Esophagus squamous epithelium (tissue), 5 donors: ENCODE data around the gene NFKBIZ. TPM values are rescaled to one million over a fixed set of nuclear protein-coding genes. Genes with fewer than 3 reads are reported as not detected.

ENCODE experiments used
- DNase-seq: peaks from one replicate; lab custom pipeline; 2025; lab: John Stamatoyannopoulos, UW
- H3K27ac ChIP-seq, 4 donors: fragments of 200-600 bp; sonication (generic); one replicate each; pipeline ENCODE4 v1.5.1; 2016 to 2019; ENCODE audit warnings: mild to moderate bottlenecking in 1 of 4
- H3K27me3 ChIP-seq, 4 donors: fragments of 200-600 bp; sonication (generic); 1 replicate in 3 of 4; 2 replicates in 1 of 4; pipeline versions ENCODE4 v1.5.1 to v1.6.0; 2017 to 2021; ENCODE audit warnings: antibody characterized with exemption in 1 of 4
- H3K36me3 ChIP-seq, 3 donors: fragments of 200-600 bp; sonication (generic); one replicate each; pipeline ENCODE4 v1.5.1; 2016 to 2019
- H3K4me1 ChIP-seq, 3 donors: fragments of 200-600 bp; sonication (generic); one replicate each; pipeline ENCODE4 v1.5.1; 2017 to 2019
- H3K4me3 ChIP-seq, 4 donors: fragments of 200-600 bp; sonication (generic); 1 replicate in 3 of 4; 2 replicates in 1 of 4; pipeline ENCODE4 v1.5.1; 2016 to 2019; ENCODE audit warnings: mild to moderate bottlenecking in 2 of 4, moderate library complexity in 1 of 4
- H3K9me3 ChIP-seq, 3 donors: fragments of 200-600 bp; sonication (generic); one replicate each; pipeline ENCODE4 v1.5.1; 2016 to 2019
- CTCF ChIP-seq, 6 experiments: fragments of 450-650 bp in 4 of 6; fragments of 200-600 bp in 2 of 6; sonication (generic) in 2 of 6; IDR thresholded peaks; one replicate each; pipeline ENCODE4 v1.5.1; 2016 to 2019; ENCODE audit warnings: antibody characterized with exemption in 6 of 6, mild to moderate bottlenecking in 4 of 6, moderate library complexity in 4 of 6
- POLR2A ChIP-seq, 4 donors: fragments of 450-650 bp; IDR thresholded peaks; one replicate each; pipeline ENCODE4 v1.6.1; 2017; ENCODE audit warnings: antibody characterized with exemption in 4 of 4, mild to moderate bottlenecking in 4 of 4, moderate library complexity in 3 of 4
- WGBS, 2 donors: methylation state at CpG; one replicate each; pipeline ENCODE4 v1.1.5; 2018; 5-methylcytosine and 5-hydroxymethylcytosine counted together
- intact Hi-C: fragments of 100-400 bp; cut with DNase I; formaldehyde crosslinking; loops from one replicate; pipeline ENCODE4 v1.15.0; 2022
- total RNA-seq, 4 donors: library from RNA; depleted of rRNA; stranded (reverse); fragments of >200 nt; gene quantifications; one replicate each; pipeline ENCODE4 v1.1.0, GENCODE V29; 2016
- donor health status: DM: yes; HTN: yes; CAD: no.

NFKBIZ gene
- total RNA-seq, 4 donors from 2014 or later = 19.2 to 108 (median 35.4) TPM

- DNase-seq = no peak
- no peak overlapping the region for H3K4me3 ChIP-seq
- H3K36me3 ChIP-seq = peaks cover 0 to 23% (median 0%) of the 10 kb centered on the region in 3 donors
- TF ChIP-seq POLR2A (IDR thresholded peaks at IDR 0.05) (no peak), CTCF (IDR thresholded peaks at IDR 0.05) (no peak)
- no peaks in the 10 kb centered on the region for H3K9me3 ChIP-seq
- intact Hi-C loops = no loop called here
- H3K27me3 ChIP-seq = no peaks in the 10 kb centered on the region
- WGBS, 2 donors = 89 to 90% methylated on average over 5 of the region's 5 CpGs
- H3K4me1 ChIP-seq = peaks cover 0 to 19% (median 0%) of the 10 kb centered on the region in 3 donors
- no peak overlapping the region for H3K27ac ChIP-seq
Observed at GRCh38 chr3:101817992-101818391, 31.3 kb upstream of the NFKBIZ start.

- Histone ChIP-seq H3K4me3 (no peak overlapping the region), H3K27ac (no peak overlapping the region), H3K9me3 (no peaks in the 10 kb centered on the region), H3K4me1 (peaks cover 0 to 14% (median 0%) of the 10 kb centered on the region in 3 donors), H3K36me3 (peaks cover 0 to 23% (median 0%) of the 10 kb centered on the region in 3 donors), H3K27me3 (no peaks in the 10 kb centered on the region)
- intact Hi-C loops = no loop called here
- TF ChIP-seq POLR2A (IDR thresholded peaks at IDR 0.05) (no peak), CTCF (IDR thresholded peaks at IDR 0.05) (no peak)
- 80 to 84% methylated on average over 2 of the region's 2 CpGs for WGBS, 2 donors
- no peak for DNase-seq
Observed at GRCh38 chr3:101819649-101820206, 29.6 kb upstream of the NFKBIZ start.

- no peaks in the 10 kb centered on the region for H3K27me3 ChIP-seq
- DNase-seq = no peak
- H3K36me3 ChIP-seq = peaks cover 0 to 22% (median 0%) of the 10 kb centered on the region in 3 donors
- peaks cover 6 to 21% (median 8%) of the 10 kb centered on the region in 3 donors for H3K4me1 ChIP-seq
- H3K9me3 ChIP-seq = no peaks in the 10 kb centered on the region
- TF ChIP-seq CTCF (IDR thresholded peaks at IDR 0.05) (no peak), POLR2A (IDR thresholded peaks at IDR 0.05) (no peak)
- H3K27ac ChIP-seq = no peak overlapping the region
- no peak overlapping the region for H3K4me3 ChIP-seq
- WGBS, 2 donors = 96% methylated on average over 2 to 16 of the region's 19 CpGs
- intact Hi-C loops = no loop called here
Observed at GRCh38 chr3:101821503-101821902, 27.8 kb upstream of the NFKBIZ start.

GRCh38 chr3:101823525-101823924 is 25.8 kb upstream of the NFKBIZ start:
- no peak for TF ChIP-seq CTCF (IDR thresholded peaks at IDR 0.05)
- no peak for TF ChIP-seq POLR2A (IDR thresholded peaks at IDR 0.05)
- H3K27ac ChIP-seq = no peak overlapping the region

GRCh38 chr3:101824702-101825101 is 24.6 kb upstream of the NFKBIZ start:
- TF ChIP-seq CTCF (IDR thresholded peaks at IDR 0.05) (no peak), POLR2A (IDR thresholded peaks at IDR 0.05) (no peak)
- intact Hi-C loops = no loop called here
- Histone ChIP-seq H3K27ac (no peak overlapping the region), H3K9me3 (no peaks in the 10 kb centered on the region), H3K4me1 (peaks cover 21 to 34% (median 27%) of the 10 kb centered on the region in 3 donors), H3K36me3 (peaks cover 0 to 7% (median 0%) of the 10 kb centered on the region in 3 donors), H3K27me3 (no peaks in the 10 kb centered on the region), H3K4me3 (no peak overlapping the region)
- no peak for DNase-seq
- WGBS, 2 donors = 49 to 51% methylated on average over 3 of the region's 3 CpGs

More at GRCh38 chr3:101823525-101823924, 25.8 kb upstream of the NFKBIZ start:
- Histone ChIP-seq H3K9me3 (no peaks in the 10 kb centered on the region), H3K36me3 (peaks cover 0 to 7% (median 0%) of the 10 kb centered on the region in 3 donors), H3K4me1 (peaks cover 11 to 22% (median 18%) of the 10 kb centered on the region in 3 donors), H3K27me3 (no peaks in the 10 kb centered on the region), H3K4me3 (no peak overlapping the region)
- intact Hi-C loops = no loop called here
- no peak for DNase-seq
- 73 to 80% methylated on average over 5 of the region's 5 CpGs for WGBS, 2 donors
